ENCODE data around the gene SND1. TPM values are rescaled to one million over a fixed set of nuclear protein-coding genes. Genes with fewer than 3 reads are reported as not detected.

SND1 gene
- total and polyA plus RNA-seq, 10 of the 15 experiments (the other 5 are each of a cell fraction or from before 2014, with no cell fraction given) = 52.4 to 270 (median 146) TPM

GRCh38 chr7:128037880-128038619 is 386.1 kb downstream of the SND1 start (continued):
- no peak for TF ChIP-seq ZNF687 (IDR thresholded peaks at IDR 0.05)

GRCh38 chr7:128039544-128039953 is 387.6 kb downstream of the SND1 start:
- WGBS (ENCODE audit: insufficient coverage, insufficient replicate concordance, low lambda C conversion rate, missing lambda C conversion rate) = 96% methylated on average over 4 of the region's 4 CpGs
- no peak overlapping the region for H3K4me3 ChIP-seq
- H3K27me3 ChIP-seq (replicated peaks in 1 of 2; ENCODE audit: control insufficient read depth in 2 of 2, insufficient read depth in 2 of 2, low read length in 1 of 2) = no peaks in the 10 kb centered on the region
- in situ Hi-C loops (cut with MboI) = no loop called here
- no peak for DNase-seq (ENCODE audit: low read depth, low spot score)
- H3K27ac ChIP-seq (ENCODE audit: control insufficient read depth, insufficient read depth) = no peak overlapping the region
- H3K9ac ChIP-seq (ENCODE audit: control insufficient read depth, insufficient read depth, low read length) = no peak overlapping the region
- H3K36me3 ChIP-seq (ENCODE audit: control insufficient read depth in 2 of 2, insufficient read depth in 2 of 2, low read length in 1 of 2) = peaks cover 4 to 7% of the 10 kb centered on the region in 2 experiments; a peak in 3 of 4 replicates
- no peak for ATAC-seq
- peaks cover 26% of the 10 kb centered on the region for H4K20me1 ChIP-seq (ENCODE audit: control insufficient read depth, insufficient read depth)
- ChIA-PET POLR2A (no interaction called here), SMC1A (ENCODE audit: uncharacterized antibody, unreplicated experiment) (interaction anchor here (1.0 to 1.3 kb wide), 2 partner anchors 10 to 13 kb away, joined by 3 read pairs; no protein-coding TSS in a partner anchor), CTCF (interaction anchor here (1.3 to 1.5 kb wide), 2 partner anchors 9 to 387 kb away, joined by 3 read pairs; no protein-coding TSS in a partner anchor), RAD21 (ENCODE audit: unreplicated experiment) (no interaction called here)
- H3K4me1 ChIP-seq (ENCODE audit: control insufficient read depth, insufficient read depth, low read length) = peaks cover 48% of the 10 kb centered on the region
- H3K9me3 ChIP-seq (replicated peaks; ENCODE audit: control insufficient read depth, insufficient read depth, low read length) = no peaks in the 10 kb centered on the region
- no peak overlapping the region for H2AFZ ChIP-seq (ENCODE audit: control insufficient read depth, low read depth, low read length)
- H3K4me2 ChIP-seq (ENCODE audit: control insufficient read depth, insufficient read depth) = no peak overlapping the region
- peaks cover 1% of the 10 kb centered on the region; the same call in 1 of the 2 replicates for H3K79me2 ChIP-seq (ENCODE audit: control insufficient read depth, insufficient read depth, low read length)
- intact Hi-C loops (cut with micrococcal nuclease; ENCODE audit: unreplicated experiment) = loop anchor here (5.0 kb wide), 1 partner anchor 168 kb away; no protein-coding TSS in a partner anchor
- TF ChIP-seq CBX5 (IDR thresholded peaks at IDR 0.05; ENCODE audit: low read depth) (no peak), IKZF1 (conservative IDR thresholded peaks at IDR 0.05) (no peak), MEF2B (IDR thresholded peaks at IDR 0.05; ENCODE audit: partially characterized antibody, poor library complexity, severe bottlenecking) (no peak), GABPA (IDR thresholded peaks at IDR 0.05; ENCODE audit: low read depth) (no peak), E2F4 (IDR thresholded peaks at IDR 0.05; ENCODE audit: low read depth, low read length) (no peak)
- no TSS peak for BruUV-seq (replicated peaks)
- FAIRE-seq = no peak

Measured in GM12878 (cell line).